Measurements from ENCODE around the gene PTGER2.

The PTGER2 gene

GRCh38 chr14:52338051-52338681 lies 24.1 kb downstream of the PTGER2 start:
- Histone ChIP-seq H3K4me1 (peaks cover 12% of the 10 kb centered on the region), H3K9me3 (no peaks in the 10 kb centered on the region), H3K27me3 (no peaks in the 10 kb centered on the region), H3K4me3 (ENCODE audit: low read depth, low read length) (no peak overlapping the region), H3K36me3 (no peaks in the 10 kb centered on the region)
- no peak for DNase-seq
- TF ChIP-seq CTCF (IDR thresholded peaks at IDR 0.05; ENCODE audit: low read depth, low read length) = no peak

GRCh38 chr14:52339262-52339661 lies 25.1 kb downstream of the PTGER2 start:
- no peak for TF ChIP-seq CTCF (IDR thresholded peaks at IDR 0.05; ENCODE audit: low read depth, low read length)
- Histone ChIP-seq H3K4me1 (peaks cover 2% of the 10 kb centered on the region), H3K4me3 (ENCODE audit: low read depth, low read length) (no peak overlapping the region), H3K36me3 (no peaks in the 10 kb centered on the region), H3K27me3 (no peaks in the 10 kb centered on the region), H3K9me3 (no peaks in the 10 kb centered on the region)
- DNase-seq = no peak

DNA sequence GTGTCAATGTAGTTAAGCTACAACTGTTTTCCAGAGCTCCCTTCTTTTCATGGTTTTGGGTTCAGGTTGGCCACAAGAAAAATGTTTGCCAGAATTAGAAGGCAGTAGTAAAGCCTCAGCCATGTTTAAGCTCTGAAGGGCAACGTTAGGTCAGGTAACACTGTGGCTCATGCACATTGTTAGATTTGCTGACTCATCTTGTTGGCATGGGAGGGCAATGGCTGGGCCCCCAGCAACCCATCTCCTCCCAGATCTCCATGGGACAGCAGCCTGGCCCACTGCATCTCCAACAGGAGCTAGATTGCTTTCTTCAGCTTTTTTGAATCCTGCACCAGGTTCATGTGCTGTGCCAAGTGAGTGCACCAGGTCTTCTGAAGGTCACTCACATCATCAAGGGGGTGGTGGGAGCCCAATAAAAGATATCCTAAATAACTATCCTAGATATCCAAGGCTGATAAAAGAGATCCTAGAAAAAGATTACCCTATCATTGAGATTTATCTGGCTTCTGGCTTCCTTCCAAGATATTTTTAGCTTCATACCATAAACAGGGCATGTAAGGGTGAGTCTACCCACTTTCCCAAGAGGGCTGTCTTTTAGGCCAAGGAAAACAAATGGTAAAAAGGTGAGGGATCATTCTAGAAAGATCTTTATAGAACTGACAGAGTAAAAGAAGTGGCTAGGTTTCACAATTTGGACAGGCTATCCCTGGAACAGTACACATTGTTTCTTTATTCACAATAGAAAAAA lies 28.9 kb downstream of the PTGER2 start:
- TF ChIP-seq CTCF (IDR thresholded peaks at IDR 0.05; ENCODE audit: low read depth, low read length) = no peak

DNA sequence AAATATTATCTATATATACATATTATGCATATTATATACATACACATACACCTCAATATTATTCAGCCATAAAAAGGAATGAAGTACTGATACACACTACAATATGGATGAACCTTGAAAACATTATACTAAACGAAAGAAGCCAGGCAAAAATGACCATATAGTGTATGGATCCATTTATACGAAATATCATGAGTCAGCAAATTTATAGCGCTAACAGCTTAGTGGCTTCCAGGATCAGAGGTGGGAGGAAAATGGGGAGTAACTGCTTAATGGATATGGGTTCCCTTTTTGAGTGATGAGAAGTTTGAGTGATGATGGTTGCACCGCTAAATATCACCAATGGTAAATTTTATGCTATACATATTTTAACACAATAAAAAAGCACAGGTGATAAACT lies 32.7 kb downstream of the PTGER2 start:
- Histone ChIP-seq H3K4me3 (ENCODE audit: low read depth, low read length) (no peak overlapping the region), H3K27me3 (no peaks in the 10 kb centered on the region), H3K9me3 (no peaks in the 10 kb centered on the region), H3K36me3 (no peaks in the 10 kb centered on the region), H3K4me1 (peaks cover 7% of the 10 kb centered on the region)
- no peak for TF ChIP-seq CTCF (IDR thresholded peaks at IDR 0.05; ENCODE audit: low read depth, low read length)
- DNase-seq = no peak

More for the DNA sequence above, 28.9 kb downstream of the PTGER2 start:
- Histone ChIP-seq H3K4me3 (ENCODE audit: low read depth, low read length) (no peak overlapping the region), H3K4me1 (no peaks in the 10 kb centered on the region; the same call in 1 of the 2 replicates), H3K9me3 (no peaks in the 10 kb centered on the region), H3K36me3 (no peaks in the 10 kb centered on the region), H3K27me3 (no peaks in the 10 kb centered on the region)
- no peak for DNase-seq

DNA sequence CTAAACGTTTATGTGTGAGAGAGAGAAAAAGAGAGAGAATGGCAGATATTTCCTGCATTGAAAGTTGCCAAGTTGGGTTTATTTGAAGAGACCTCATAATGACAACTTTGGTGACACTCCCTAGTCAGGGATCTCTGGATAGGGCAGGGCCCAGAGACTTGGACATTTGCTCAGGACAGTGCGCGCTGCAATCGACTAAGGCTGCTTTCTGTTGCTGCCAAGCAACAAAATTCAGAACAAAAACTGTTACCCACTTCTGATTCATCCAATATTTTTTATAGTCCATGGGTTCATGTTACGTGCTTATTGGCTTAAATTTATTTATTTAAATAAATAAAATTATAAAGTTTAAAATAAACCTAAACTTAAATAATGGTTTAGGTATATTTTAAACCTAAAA lies 34.2 kb downstream of the PTGER2 start:
- Histone ChIP-seq H3K36me3 (no peaks in the 10 kb centered on the region), H3K9me3 (no peaks in the 10 kb centered on the region), H3K4me3 (ENCODE audit: low read depth, low read length) (no peak overlapping the region), H3K4me1 (peaks cover 12% of the 10 kb centered on the region), H3K27me3 (no peaks in the 10 kb centered on the region)
- no peak for DNase-seq
- no peak for TF ChIP-seq CTCF (IDR thresholded peaks at IDR 0.05; ENCODE audit: low read depth, low read length)

- TF ChIP-seq CTCF (IDR thresholded peaks at IDR 0.05; ENCODE audit: low read depth, low read length) = no peak
- no peak overlapping the region for H3K4me3 ChIP-seq (ENCODE audit: low read depth, low read length)
- peaks cover 12% of the 10 kb centered on the region for H3K4me1 ChIP-seq
- H3K27me3 ChIP-seq = no peaks in the 10 kb centered on the region
- no peaks in the 10 kb centered on the region for H3K36me3 ChIP-seq
- H3K9me3 ChIP-seq = no peaks in the 10 kb centered on the region
- DNase-seq = no peak
Measured at GRCh38 chr14:52348776-52349175, 34.7 kb downstream of the PTGER2 start.
